CD4-positive, alpha-beta T cell treated with Interleukin-15 for 4 hours (primary cell): ENCODE measurements around the gene WFDC12.
"Not testable (repeated sequence)": the region's sequence is repeated elsewhere in the genome, so short reads cannot be mapped to it uniquely, and the experiment has no call there.

Experiments used
- DNase-seq: peaks from one replicate; pipeline ENCODE4 v3.0.0-alpha.2; 2020; ENCODE audit warnings: low spot score

WFDC12 gene, protein sequence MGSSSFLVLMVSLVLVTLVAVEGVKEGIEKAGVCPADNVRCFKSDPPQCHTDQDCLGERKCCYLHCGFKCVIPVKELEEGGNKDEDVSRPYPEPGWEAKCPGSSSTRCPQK

GRCh38 chr20:45124365-45124764, at the start of gene WFDC12:
WFDC12 (minus strand) TSS chr20:45124465; CDS start chr20:45124447, 18 bp downstream.
- DNase-seq: no peak

DNA sequence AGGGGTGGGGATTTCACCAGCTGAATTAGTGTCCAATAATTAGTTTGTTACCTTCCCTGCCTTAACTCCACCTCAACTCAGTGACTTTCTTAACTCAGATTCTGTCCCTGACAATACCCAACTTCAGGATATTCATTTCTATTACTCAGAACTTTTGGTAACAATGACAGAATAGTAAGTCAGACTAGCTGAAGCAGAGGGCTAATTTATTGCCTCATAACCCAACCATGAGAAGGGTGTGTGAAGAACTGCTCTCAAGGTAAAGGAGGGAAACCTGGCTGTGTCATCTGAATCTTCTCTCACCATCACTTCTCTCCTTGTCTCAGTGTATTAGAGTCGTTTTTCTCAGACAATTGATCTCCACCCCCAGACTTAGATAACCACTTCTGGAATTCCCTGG, 49.3 kb upstream of the WFDC12 start:
- no peak for DNase-seq

- no peak for DNase-seq
Observed at GRCh38 chr20:45164906-45165305, 40.6 kb upstream of the WFDC12 start.

DNA sequence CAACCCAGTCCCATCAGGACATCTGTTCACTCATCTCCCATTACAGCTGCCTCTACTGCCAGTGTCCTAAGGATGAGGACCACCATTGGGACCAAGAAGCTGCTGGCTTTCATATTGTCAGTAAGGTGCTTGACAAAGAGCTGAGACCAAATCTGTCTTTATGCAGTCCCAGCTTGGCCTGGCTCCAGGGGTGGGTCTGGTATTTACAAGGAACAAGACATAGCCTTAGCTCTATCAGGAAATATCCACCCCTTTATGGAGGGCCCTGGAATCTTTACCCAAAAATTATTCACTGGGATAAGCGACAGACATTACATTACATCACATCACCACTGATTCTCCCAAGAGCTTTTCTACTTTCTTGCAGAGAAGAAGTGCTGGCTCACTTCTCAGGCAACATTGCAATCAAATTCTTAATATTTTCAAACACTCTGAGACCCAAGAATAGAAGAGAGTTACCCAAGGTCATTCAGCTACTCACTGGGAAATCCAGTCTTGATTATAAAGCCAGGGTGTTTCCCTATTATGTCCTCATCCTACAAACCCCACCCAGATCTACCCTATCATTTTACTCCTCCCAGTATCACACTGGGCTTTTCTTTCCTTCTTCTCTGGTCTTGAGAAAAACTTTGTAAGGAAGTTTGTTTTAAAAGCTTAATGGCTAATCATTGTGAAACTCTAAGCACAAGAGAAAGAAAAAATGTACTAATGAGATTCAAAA, 39.0 kb upstream of the WFDC12 start:
- DNase-seq: no peak

- DNase-seq: no peak
Observed at GRCh38 chr20:45157962-45158361, 33.7 kb upstream of the WFDC12 start.

DNA sequence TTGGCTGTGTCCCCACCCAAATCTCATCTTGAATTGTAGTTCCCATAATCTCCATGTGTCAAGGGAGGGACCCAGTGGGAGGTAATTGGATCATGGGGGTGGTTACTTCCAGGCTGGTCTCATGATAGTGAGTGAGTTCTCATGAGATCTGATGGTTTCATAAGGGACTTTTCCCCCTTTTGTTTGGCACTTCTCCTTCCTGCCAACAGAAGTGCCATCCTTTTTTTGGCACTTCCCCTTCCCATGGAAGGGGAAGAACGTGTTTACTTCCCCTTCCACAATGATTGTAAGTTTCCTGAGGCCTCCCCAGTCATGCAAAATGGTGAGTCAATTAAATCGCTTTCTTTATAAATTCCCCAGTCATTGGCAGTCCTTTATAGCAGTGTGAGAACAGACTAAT, 32.4 kb upstream of the WFDC12 start:
- no peak for DNase-seq

DNA sequence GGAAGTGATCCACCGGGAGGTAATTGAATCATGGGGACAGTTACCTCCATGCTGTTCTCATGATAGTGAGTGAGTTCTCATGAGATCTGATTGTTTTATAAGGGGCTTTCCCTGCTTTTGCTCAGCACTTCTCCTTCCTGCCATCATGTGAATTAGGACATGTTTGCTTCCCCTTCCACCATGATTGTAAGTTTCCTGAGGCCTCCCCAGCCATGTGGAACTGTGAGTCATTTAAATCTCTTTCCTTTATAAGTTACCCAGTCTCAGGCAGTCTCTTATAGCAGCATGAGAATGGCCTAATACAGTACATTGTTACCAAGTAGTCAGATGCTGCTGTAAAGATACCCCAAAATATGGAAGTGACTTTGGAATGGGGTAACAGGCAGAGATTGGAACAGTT, 30.5 kb upstream of the WFDC12 start:
- not testable (repeated sequence) for DNase-seq

DNA sequence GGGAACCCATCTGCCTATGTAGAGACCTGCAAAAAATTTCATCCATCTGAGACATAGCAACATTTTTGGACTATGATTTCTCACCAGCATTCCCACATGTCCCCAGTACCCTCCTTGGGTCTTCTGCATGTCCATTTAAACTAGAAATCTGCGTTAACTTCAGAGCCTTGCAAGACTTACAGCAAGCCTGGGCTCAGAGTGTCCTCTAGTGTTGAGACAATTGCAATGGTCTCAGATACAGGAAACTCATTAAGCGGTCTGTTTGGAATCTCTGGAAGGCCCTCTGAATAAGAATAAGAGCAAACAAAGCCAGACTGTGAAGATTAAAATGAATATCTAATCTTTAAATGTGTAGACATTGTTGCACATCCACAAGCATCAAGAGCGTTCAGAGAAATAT, 29.9 kb upstream of the WFDC12 start:
- no peak for DNase-seq

DNA sequence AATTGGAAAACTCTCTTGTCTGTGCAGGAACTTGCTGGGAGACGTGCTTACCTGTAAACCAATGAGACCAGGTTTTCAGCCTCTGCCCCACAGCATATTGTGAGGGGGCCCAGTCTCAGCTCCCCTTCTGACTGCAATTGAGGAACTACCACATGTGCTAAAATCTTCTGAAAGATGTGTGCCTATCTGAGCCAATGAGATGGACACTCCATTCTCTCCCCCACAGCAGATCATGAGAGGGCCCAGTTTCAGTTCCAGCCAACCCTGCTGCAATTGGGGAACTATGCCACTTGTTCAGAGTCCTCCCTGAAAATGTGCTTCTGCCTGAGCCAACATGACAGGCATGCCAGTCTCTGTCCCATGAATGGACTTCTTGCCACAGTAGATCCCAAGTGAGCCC, 29.5 kb upstream of the WFDC12 start:
- no peak for DNase-seq

DNA sequence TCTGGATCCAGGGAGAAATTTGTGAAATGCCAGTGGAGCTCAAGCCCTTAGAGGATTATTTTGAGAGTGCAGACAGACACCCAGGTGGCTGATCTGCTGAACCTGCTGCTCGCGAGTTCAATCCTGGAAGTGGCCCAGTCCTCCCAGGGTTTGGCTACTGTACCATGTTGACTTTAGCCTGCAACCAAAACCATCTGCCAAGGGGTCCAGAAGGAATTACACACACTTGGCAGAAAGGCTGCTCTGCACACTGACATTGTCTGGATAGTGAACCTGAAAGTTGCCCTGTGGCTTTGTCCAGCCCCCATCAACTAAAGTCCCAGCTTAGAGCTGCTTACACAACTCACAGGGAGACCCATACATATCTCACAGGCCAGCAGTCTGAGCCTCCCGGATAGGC, 28.9 kb upstream of the WFDC12 start:
- DNase-seq: no peak

DNA sequence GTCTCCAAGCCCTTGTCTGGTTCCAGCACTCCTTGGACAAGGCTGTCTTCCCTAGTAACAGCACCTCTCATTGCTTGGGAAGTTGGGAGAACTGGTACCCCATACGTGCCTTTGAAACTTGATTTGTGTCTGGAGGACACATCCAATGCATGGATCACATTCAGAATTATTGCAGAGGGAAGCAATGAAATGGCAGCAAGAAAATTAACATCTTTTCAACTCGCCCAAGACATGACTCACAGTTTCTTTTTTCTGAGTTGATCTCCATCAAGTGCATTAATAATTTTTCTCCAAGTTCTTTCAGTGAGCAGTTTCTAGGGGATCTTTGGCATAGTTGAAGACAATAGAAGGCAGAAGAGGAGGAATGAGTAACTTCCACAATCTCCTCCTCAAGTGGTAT, 28.1 kb upstream of the WFDC12 start:
- no peak for DNase-seq

DNA sequence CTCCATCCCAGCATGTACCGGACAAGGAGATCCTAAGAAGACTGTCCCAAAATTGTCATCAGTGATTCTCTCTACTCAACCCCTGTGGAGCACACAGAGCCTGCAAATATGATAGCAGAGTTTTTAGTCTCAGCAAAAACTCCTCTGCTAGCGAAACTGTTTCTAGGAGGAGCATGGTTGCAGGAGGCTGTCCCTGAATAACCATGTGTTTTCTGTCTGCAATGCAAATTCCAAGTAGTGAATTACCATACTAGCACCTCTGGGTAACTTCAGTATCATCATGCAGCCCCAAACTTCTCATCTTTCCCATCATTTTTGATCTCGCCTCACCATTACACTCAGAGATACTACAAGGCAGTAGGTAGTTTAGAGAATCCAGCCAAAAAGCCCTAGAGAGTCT, 24.8 kb upstream of the WFDC12 start:
- DNase-seq: no peak

GRCh38 chr20:45140836-45141235, 16.6 kb upstream of the WFDC12 start:
- DNase-seq: no peak

DNA sequence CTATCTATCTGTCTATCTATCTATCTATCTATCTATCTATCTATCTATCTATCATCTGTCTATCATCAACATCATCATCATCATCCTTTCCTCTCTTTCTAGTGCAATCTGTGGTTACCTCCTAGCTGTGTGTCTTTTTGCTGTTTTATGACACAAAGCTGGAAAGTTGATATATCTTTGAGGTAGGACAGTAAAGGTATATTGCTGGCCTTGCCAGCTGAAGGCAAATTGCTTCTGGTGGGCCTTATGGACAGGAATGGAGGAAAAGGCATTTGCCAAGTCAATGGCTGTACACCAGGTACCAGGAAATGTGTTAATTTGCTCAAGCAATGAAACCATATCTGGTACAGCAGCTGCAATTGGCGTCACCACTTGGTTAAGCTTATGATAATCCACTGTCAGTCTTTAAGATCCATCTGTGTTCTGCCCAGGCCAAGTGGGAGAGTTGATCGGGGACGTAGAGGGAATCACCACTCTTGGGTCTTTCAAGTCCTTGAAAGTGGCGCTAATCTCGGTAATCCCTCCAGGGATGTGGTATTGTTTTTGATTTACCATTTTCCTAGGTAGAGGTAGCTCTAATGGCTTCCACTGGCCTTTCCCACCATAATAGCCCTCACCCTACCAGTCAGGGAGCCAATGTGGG, 15.6 kb upstream of the WFDC12 start:
- DNase-seq: not testable (repeated sequence)

DNA sequence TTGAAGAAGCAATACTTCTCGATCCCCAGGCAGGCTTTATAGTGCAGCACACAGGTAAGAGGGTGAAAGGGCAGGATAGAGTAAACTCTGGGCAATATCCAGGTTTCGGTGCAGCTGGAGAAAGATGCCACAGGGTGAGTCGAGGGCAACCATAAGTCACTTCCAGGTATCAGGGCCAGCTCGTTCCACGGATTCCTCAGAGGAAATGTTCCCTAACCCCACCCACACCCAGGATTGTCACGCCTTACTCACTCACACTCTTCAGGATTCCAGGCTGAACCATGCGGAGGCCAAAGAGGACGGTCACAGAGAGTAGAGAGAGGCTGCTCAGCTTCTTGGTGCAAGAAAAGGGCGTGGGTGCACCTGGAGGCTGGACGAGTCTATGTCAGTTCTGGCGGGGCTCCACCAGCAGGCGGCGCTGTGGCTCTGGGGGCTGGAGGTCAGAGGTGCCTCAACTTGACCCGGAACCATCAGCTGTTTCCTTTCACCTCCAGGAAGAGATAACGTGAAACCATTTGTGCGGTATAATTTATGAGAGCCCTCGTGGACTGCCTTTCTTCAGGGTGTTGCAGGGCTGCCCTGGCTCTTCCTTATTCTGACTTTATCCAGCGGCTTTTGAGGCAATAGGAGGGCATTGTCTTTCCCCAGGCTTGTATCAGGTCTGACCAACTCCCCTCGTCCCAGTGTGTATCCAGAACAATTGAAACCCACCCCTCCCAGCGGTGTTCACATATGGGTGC, 14.5 kb upstream of the WFDC12 start:
- peak; percentile 16 for DNase-seq

DNA sequence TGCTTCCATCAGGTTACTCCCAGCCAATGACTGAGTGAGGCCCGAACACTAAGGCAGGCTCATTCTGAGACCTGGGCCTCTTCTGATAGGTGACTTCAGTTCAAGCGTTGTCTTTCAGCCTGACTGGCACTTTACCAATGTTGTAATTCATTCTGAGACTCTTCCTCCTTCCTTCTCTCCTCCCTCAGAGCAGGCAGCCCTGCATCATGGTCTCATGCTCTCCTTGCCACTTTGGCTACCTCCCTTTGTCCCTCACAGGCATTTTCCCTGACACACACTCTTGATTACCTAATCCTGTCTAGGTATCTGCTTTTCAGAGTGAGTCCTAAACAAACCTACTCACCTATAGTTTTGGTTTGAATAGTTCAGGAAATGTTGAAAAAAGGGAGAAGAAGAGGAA, 12.6 kb upstream of the WFDC12 start:
- no peak for DNase-seq

GRCh38 chr20:45128099-45128498, 3.8 kb upstream of the WFDC12 start:
- no peak for DNase-seq

DNA sequence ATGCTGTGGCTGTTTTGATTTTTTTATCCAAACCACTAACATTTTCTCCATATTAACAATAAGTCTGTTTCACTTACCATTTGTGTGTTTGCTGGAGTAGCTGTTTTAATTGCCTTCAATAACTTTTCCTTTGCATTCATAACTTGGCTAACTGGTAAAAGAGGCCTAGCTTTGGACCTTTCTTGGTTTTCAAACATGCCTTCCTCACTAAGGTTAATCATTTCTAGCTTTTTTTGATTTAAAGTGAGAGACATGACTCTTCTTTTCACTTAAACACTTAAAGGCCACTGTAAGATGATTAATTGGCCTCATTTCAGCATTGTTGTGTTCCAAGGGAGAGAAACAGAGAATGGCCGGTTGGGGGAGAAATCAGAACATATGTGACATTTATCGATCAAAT, 2.9 kb downstream of the WFDC12 start:
- DNase-seq: no peak

DNA sequence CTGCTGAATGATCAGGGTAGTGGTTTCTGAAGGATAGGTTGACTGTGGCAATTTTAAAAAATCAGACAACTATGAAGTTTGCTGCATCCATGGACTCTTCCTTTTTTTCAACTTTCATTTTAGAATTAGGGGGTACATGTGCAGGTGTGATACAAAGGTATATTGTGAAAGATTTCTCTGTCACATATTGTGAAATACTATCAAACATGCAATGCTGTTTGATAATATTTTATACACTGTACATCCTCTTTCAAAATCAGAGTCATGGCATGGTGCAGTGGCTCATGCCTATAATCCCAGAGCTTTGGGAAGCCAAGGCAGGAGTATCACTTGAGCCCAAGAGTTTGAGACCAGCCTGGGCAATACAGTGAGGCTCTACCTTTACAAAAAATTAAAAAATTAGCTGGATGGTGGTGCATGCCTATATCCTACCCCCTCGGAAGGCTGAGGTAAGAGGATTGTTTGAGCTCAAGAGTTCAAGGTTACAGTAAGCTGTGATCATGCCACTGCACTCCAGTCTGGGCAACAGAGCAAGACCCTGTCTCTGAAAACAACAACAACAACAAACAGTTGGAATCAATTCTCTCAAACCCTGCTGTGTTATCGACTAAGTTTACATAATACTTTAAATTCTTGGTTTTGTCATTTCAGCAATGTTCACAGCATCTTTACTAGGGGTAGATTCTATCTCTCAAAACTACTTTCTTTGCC, 4.6 kb downstream of the WFDC12 start:
- no peak for DNase-seq

- DNase-seq: no peak
Observed at GRCh38 chr20:45118028-45118427, 6.2 kb downstream of the WFDC12 start.

DNA sequence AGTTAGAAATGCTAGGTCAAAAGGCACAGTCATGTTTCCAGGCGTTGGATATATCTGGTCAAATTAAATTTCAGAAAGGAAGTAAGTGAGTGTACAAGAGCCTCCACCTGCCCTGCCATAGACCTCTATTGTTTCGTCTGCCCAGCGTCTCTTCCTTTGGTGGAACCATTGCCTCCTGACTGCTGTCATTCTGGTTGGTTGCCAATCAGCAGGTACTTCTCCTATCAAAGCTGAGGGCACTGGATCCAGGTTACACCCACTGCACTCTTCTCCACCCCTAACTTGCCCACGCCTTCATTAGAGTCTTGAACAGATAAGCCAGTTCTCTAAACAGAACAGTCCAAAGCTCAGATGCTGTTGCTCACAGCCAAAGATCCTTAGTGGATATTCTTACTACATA, 6.7 kb downstream of the WFDC12 start:
- no peak for DNase-seq

GRCh38 chr20:45115829-45116228, 8.4 kb downstream of the WFDC12 start:
- DNase-seq: no peak
